ENCODE results near the gene GNG11.
"Not testable (repeated sequence)": the region's sequence is repeated elsewhere in the genome, so short reads cannot be mapped to it uniquely, and the experiment has no call there.

The GNG11 gene

GRCh38 chr7:93921607-93922566 lies at the start of gene GNG11:
Gene GNG11 (plus strand): TSS chr7:93921735. CDS start chr7:93922138, 403 bp downstream.
- DNase-seq, result no peak

GRCh38 chr7:93873998-93874574 lies 47.4 kb upstream of the GNG11 start:
- no peak for DNase-seq

GRCh38 chr7:93877742-93878141 lies 43.8 kb upstream of the GNG11 start:
- DNase-seq, result no peak

- DNase-seq, result no peak
Observed at GRCh38 chr7:93879356-93879755, 42.2 kb upstream of the GNG11 start.

GRCh38 chr7:93882468-93882867 lies 39.1 kb upstream of the GNG11 start:
- no peak for DNase-seq

GRCh38 chr7:93883078-93883916 lies 38.2 kb upstream of the GNG11 start:
- DNase-seq, result no peak

- no peak for DNase-seq
Observed at GRCh38 chr7:93883917-93884345, 37.6 kb upstream of the GNG11 start.

GRCh38 chr7:93884541-93884940 lies 37.0 kb upstream of the GNG11 start:
- no peak for DNase-seq

GRCh38 chr7:93889261-93889660 lies 32.3 kb upstream of the GNG11 start:
- DNase-seq, result no peak

- no peak for DNase-seq
Observed at GRCh38 chr7:93890041-93890463, 31.5 kb upstream of the GNG11 start.

- DNase-seq, result no peak
Observed at GRCh38 chr7:93890464-93891068, 31.0 kb upstream of the GNG11 start, which contains the start of gene TFPI2. Gene TFPI2 (minus strand): TSS chr7:93890753. CDS start chr7:93890678, 75 bp downstream.

- DNase-seq, result no peak
Observed at GRCh38 chr7:93894426-93894825, 27.1 kb upstream of the GNG11 start.

- DNase-seq, result no peak
Observed at GRCh38 chr7:93894966-93895640, 26.4 kb upstream of the GNG11 start.

GRCh38 chr7:93895859-93896600 lies 25.5 kb upstream of the GNG11 start:
- DNase-seq, result no peak

- DNase-seq, result no peak
Observed at GRCh38 chr7:93897680-93898079, 23.9 kb upstream of the GNG11 start.

GRCh38 chr7:93902777-93903423 lies 18.6 kb upstream of the GNG11 start:
- no peak for DNase-seq

GRCh38 chr7:93906267-93906666 lies 15.3 kb upstream of the GNG11 start, which contains the start of gene GNGT1:
Gene GNGT1 (plus strand): TSS chr7:93906567. CDS start chr7:93906747, 180 bp downstream.
- no peak for DNase-seq

GRCh38 chr7:93910076-93910994 lies 11.2 kb upstream of the GNG11 start:
- no peak for DNase-seq

- not testable (repeated sequence) for DNase-seq
Observed at GRCh38 chr7:93911242-93911641, 10.3 kb upstream of the GNG11 start.

Data from DMS153 (cell line).